Type B pancreatic cell (in vitro differentiated cells): ENCODE measurements around the gene FBXL15. TPM values are rescaled to one million over a fixed set of nuclear protein-coding genes. Genes with fewer than 3 reads are reported as not detected.

Experiments
- DNase-seq: peaks from one replicate; pipeline ENCODE4 v3.0.0; 2021; ENCODE audit warnings: mixed read lengths; ENCODE audit not compliant: unreplicated experiment; ENCODE audit errors: extremely low spot score
- H3K27ac Mint-ChIP-seq: 2 replicates; pipeline ENCODE4 v1.8.0; 2021; ENCODE audit warnings: mild to moderate bottlenecking, mixed read lengths
- H3K27me3 Mint-ChIP-seq: 2 replicates; pipeline ENCODE4 v1.8.0; 2021; ENCODE audit warnings: mixed read lengths
- H3K36me3 Mint-ChIP-seq: 2 replicates; pipeline ENCODE4 v1.8.0; 2021; ENCODE audit warnings: mixed read lengths
- H3K4me1 Mint-ChIP-seq: one replicate; pipeline ENCODE4 v1.8.0; 2021; ENCODE audit warnings: mixed read lengths; ENCODE audit not compliant: unreplicated experiment
- H3K4me3 Mint-ChIP-seq: 2 replicates; pipeline ENCODE4 v1.8.0; 2021; ENCODE audit warnings: mild to moderate bottlenecking, mixed read lengths
- H3K9me3 Mint-ChIP-seq: 2 replicates; pipeline ENCODE4 v1.8.0; 2021; ENCODE audit warnings: mixed read lengths
- CTCF ChIP-seq: fragments of 200-600 bp; sonication (generic); conservative IDR thresholded peaks from 2 replicates; pipeline ENCODE4 v1.5.0; 2021; ENCODE audit warnings: antibody characterized with exemption, mild to moderate bottlenecking
- total RNA-seq: library from RNA; stranded (reverse); gene quantifications from 2 replicates; pipeline ENCODE4 v1.2.1, GENCODE V29; 2021; ENCODE audit warnings: low replicate concordance

The FBXL15 gene
- total RNA-seq, 1 donor from 2014 or later, result 14.8 TPM

GRCh38 chr10:102402512-102402896 is 18.1 kb upstream of the FBXL15 start:
- Mint-ChIP-seq H3K27me3 (peaks cover 19% of the 10 kb centered on the region), H3K9me3 (no peaks in the 10 kb centered on the region), H3K4me1 (no peaks in the 10 kb centered on the region), H3K36me3 (no peaks in the 10 kb centered on the region), H3K27ac (no peak overlapping the region), H3K4me3 (no peak overlapping the region)
- TF ChIP-seq CTCF, result no peak
- no peak for DNase-seq

GRCh38 chr10:102403115-102403514 is 17.5 kb upstream of the FBXL15 start:
- H3K4me3 Mint-ChIP-seq, result no peak overlapping the region
- H3K27me3 Mint-ChIP-seq, result peaks cover 26% of the 10 kb centered on the region
- H3K27ac Mint-ChIP-seq, result no peak overlapping the region
- DNase-seq, result peak; percentile 65
- H3K9me3 Mint-ChIP-seq, result no peaks in the 10 kb centered on the region
- no peak for TF ChIP-seq CTCF
- H3K4me1 Mint-ChIP-seq, result no peaks in the 10 kb centered on the region
- no peaks in the 10 kb centered on the region for H3K36me3 Mint-ChIP-seq

- H3K36me3 Mint-ChIP-seq, result peaks cover 2% of the 10 kb centered on the region
- no peak overlapping the region for H3K4me3 Mint-ChIP-seq
- H3K4me1 Mint-ChIP-seq, result peaks cover 2% of the 10 kb centered on the region
- DNase-seq, result no peak
- H3K9me3 Mint-ChIP-seq, result no peaks in the 10 kb centered on the region
- peaks cover 33% of the 10 kb centered on the region for H3K27me3 Mint-ChIP-seq
- H3K27ac Mint-ChIP-seq, result no peak overlapping the region
- TF ChIP-seq CTCF, result no peak
Measured at GRCh38 chr10:102404361-102405107, 16.1 kb upstream of the FBXL15 start.

GRCh38 chr10:102405108-102405571 is 15.5 kb upstream of the FBXL15 start:
- TF ChIP-seq CTCF, result no peak
- peaks cover 39% of the 10 kb centered on the region for H3K27me3 Mint-ChIP-seq
- peaks cover 4% of the 10 kb centered on the region for H3K36me3 Mint-ChIP-seq
- DNase-seq, result peak; percentile 68
- peaks cover 8% of the 10 kb centered on the region for H3K4me1 Mint-ChIP-seq
- H3K27ac Mint-ChIP-seq, result no peak overlapping the region
- H3K4me3 Mint-ChIP-seq, result no peak overlapping the region
- no peaks in the 10 kb centered on the region for H3K9me3 Mint-ChIP-seq

- no peak overlapping the region for H3K4me3 Mint-ChIP-seq
- no peaks in the 10 kb centered on the region for H3K9me3 Mint-ChIP-seq
- H3K36me3 Mint-ChIP-seq, result peaks cover 4% of the 10 kb centered on the region
- H3K27ac Mint-ChIP-seq, result peak overlapping the region; percentile 58
- TF ChIP-seq CTCF, result no peak
- peaks cover 40% of the 10 kb centered on the region for H3K27me3 Mint-ChIP-seq
- no peak for DNase-seq
- H3K4me1 Mint-ChIP-seq, result peaks cover 8% of the 10 kb centered on the region
Measured at GRCh38 chr10:102405632-102406031, 15.0 kb upstream of the FBXL15 start.
